22Rv1 (cell line): ENCODE data around the gene CALHM2.

Experiments used
- ZFX ChIP-seq: fragments of 450-650 bp; IDR thresholded peaks from 2 replicates; pipeline ENCODE4 v1.6.1; 2017; ENCODE audit warnings: antibody characterized with exemption, borderline replicate concordance
- TF ChIP-seq, protein P1 (sequence below): fragments of 450-650 bp; IDR thresholded peaks from 2 replicates; pipeline ENCODE4 v1.5.1; 2017; ENCODE audit warnings: mild to moderate bottlenecking

DNA sequence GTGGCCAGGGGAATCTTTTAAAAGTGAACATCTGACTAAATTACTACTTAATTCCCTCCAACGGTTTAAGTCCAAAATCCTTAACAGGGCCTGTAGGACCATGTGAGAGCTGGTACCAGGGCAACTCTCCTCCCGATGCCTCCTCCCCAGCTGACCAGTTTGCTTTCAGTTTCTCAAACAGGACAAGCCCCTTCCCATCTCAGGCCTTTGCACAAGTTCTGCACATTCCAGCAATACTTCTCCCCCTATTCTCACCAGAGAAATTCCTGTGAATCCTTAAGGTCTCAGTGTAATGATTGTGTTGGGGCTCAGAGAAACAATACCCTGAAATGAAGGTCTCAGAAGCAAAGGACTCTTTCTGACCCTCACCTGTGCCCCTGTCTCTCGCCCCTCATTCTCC is 14.6 kb upstream of the CALHM2 start:
- TF ChIP-seq, protein P1, sequence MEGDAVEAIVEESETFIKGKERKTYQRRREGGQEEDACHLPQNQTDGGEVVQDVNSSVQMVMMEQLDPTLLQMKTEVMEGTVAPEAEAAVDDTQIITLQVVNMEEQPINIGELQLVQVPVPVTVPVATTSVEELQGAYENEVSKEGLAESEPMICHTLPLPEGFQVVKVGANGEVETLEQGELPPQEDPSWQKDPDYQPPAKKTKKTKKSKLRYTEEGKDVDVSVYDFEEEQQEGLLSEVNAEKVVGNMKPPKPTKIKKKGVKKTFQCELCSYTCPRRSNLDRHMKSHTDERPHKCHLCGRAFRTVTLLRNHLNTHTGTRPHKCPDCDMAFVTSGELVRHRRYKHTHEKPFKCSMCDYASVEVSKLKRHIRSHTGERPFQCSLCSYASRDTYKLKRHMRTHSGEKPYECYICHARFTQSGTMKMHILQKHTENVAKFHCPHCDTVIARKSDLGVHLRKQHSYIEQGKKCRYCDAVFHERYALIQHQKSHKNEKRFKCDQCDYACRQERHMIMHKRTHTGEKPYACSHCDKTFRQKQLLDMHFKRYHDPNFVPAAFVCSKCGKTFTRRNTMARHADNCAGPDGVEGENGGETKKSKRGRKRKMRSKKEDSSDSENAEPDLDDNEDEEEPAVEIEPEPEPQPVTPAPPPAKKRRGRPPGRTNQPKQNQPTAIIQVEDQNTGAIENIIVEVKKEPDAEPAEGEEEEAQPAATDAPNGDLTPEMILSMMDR = no peak
- TF ChIP-seq ZFX = no peak
